Measurements from ENCODE around the gene GPBAR1.
"Not testable (repeated sequence)": the region's sequence is repeated elsewhere in the genome, so short reads cannot be mapped to it uniquely, and the experiment has no call there.

GPBAR1 gene

DNA sequence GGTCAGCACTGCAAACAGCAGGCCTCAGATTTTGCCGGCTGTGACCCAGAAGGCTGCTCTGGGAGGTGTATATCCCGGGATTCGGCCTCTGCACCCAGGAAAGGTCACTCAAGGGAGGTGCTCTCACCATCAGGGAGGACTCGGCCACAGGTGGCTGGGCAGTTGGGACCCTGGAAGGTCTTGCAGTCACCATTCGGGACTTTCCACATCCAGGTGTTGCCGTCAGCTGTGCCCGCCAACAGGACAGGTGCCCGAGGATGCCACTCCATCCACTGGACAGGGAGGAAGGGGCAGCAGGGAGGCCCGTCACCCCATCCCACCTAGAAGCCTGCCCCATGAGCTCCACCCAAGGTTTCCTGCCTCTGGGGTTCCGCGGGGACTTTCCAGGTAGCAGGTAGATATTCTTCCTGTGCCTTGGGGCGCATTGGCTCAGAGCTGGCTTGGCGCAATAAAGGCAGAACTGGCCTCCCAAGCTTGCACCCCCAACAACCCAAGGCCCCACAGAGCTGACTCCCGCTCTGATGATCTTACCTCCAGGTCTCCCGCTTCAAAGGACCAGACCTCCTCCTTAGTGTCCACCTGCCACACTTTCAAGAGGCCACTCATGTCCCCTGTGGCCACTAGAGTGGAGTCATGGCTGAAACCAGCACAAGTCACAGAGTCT lies 5.6 kb downstream of the GPBAR1 start:
- DNase-seq (ENCODE audit: low read depth in 4 of 4, low spot score in 1 of 4), result no peak

- DNase-seq (ENCODE audit: low read depth in 4 of 4, low spot score in 1 of 4), result no peak
Measured at GRCh38 chr2:218267259-218267658, 6.4 kb downstream of the GPBAR1 start.

DNA sequence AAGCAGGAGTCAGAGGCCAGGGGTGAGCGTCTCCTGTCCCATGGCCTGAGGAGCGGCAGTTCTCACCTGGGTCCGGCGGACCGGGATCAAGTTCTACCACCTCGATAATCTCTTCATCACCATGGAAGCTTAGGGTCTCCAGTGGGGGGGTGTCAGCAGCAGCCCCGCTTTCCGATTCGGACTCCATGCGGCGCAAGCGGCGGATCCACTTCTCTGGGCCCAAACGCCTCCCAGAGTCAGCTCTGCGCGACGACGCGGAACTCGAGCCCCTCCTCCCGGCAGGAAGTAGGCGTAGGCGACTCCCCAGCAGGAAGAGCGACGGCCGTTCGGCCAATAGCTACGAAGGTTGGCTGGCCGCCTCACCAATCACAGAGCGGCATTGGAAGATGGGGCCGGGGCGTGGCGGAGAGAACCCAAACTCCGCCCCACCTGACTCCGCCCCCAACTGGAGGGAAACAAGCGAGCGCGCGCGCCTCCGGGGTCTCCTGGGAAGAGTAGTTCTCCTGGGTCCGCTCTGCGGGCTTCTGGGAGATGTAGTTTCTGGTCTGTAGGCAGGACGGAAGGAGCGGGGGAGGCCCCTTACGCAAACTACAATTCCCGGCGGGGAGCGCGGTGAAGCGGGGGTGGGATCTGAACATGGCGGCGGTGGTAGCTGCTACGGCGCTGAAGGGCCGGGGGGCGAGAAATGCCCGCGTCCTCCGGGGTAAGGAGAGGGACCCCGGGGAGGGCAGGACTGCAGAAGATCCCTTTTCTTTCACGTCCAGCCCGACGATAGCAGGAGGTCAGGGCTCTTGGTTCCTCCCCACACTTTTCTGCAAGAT lies 9.3 kb downstream of the GPBAR1 start, which contains the start of the genes AAMP and PNKD:
AAMP (minus strand) TSS at position 238 of the 821 bp plus-strand sequence; CDS start at position 187, 51 bp downstream.
PNKD (plus strand) TSS at position 620 of the 821 bp plus-strand sequence; CDS start at position 637, 17 bp downstream.
- peak; percentile 99 to 100 (median 100) for DNase-seq (ENCODE audit: low read depth in 4 of 4, low spot score in 1 of 4)

GRCh38 chr2:218270721-218271486 lies 10.1 kb downstream of the GPBAR1 start:
- DNase-seq (ENCODE audit: low read depth in 4 of 4, low spot score in 1 of 4), result no peak

- DNase-seq (ENCODE audit: low read depth in 4 of 4, low spot score in 1 of 4), result no peak
Measured at GRCh38 chr2:218271487-218271797, 10.6 kb downstream of the GPBAR1 start.

- DNase-seq (ENCODE audit: low read depth in 4 of 4, low spot score in 1 of 4), result no peak
Measured at GRCh38 chr2:218271865-218272530, 11.2 kb downstream of the GPBAR1 start.

- peak in 3 of 4 experiments; percentile 50 to 61 (median 57) for DNase-seq (ENCODE audit: low read depth in 4 of 4, low spot score in 1 of 4)
Measured at GRCh38 chr2:218272531-218273212, 11.9 kb downstream of the GPBAR1 start.

- DNase-seq (ENCODE audit: low read depth in 4 of 4, low spot score in 1 of 4), result not testable (repeated sequence)
Measured at GRCh38 chr2:218273214-218273907, 12.5 kb downstream of the GPBAR1 start.

DNA sequence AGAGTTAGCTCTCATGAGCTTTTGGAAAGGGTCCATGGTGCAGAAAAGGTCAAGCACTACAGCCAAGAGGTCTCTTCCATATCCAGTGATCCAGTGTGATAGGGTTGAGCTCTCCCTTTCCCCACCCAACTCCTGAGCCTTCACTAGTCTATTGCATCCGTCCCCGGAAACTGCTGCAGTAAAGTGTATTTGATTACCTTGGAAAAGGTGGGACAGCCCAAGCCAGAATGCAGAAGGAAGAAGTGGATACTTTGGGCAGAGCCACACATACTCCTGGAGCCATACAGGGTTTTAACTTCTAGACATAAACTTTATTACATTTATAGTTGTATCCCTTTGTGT lies 13.1 kb downstream of the GPBAR1 start:
- no peak for DNase-seq (ENCODE audit: low read depth in 4 of 4, low spot score in 1 of 4)

GRCh38 chr2:218274586-218274985 lies 13.8 kb downstream of the GPBAR1 start:
- no peak for DNase-seq (ENCODE audit: low read depth in 4 of 4, low spot score in 1 of 4)

DNA sequence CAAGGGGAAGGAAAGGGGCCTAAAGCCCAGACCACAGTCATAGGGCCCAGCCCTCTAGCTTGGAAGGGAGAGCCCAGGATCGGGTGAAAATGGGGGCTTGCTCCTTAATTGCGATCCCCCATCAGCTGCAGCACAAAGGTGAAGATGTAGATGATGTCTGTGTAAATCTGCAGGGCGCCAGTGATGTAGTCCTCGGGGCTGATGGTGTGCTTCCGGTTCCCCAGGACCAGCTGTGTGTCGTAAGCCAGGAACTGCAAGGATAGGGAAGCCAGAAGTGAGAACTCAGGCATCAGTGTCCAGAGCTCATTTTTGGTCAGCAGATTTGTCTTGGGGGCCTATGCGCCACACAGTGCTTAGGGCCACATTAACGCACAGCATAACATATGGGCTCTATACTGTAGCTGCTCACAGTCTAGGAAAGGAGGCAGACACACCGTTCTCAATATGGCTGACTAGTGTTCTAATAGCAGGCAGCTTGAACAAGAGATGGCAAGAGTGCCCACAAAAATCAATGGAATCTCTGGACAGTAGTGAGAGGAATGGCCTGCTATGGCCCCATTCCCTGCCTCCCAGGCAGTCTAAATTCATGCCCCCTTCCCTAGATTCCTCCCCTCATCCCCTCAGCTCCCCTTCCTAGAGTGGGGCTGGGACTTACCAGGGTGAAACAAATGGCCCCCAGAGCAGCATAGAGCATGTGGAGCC lies 14.7 kb downstream of the GPBAR1 start:
- no peak for DNase-seq (ENCODE audit: low read depth in 4 of 4, low spot score in 1 of 4)

- no peak for DNase-seq (ENCODE audit: low read depth in 4 of 4, low spot score in 1 of 4)
Measured at GRCh38 chr2:218276986-218277755, 16.4 kb downstream of the GPBAR1 start.

DNA sequence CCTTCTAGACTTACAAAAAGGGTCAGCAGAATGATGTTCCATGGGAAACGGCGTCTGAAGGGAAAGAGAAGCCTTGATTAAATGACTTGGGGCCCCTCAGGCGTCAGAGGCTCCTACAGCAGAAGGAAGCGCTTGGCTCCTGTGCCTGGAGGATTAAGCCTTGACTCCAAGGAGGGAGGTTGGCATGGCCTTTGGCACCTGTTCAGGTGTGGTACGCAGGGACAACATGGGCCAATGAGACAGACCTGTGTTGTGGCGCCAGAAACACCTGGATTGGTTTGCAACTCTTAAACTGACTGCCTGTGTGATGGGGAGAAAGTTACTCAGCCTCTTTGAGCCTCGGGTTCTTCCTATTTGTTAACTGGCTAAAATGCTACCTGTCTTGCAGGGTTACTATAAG lies 17.1 kb downstream of the GPBAR1 start:
- DNase-seq (ENCODE audit: low read depth in 4 of 4, low spot score in 1 of 4), result no peak

DNA sequence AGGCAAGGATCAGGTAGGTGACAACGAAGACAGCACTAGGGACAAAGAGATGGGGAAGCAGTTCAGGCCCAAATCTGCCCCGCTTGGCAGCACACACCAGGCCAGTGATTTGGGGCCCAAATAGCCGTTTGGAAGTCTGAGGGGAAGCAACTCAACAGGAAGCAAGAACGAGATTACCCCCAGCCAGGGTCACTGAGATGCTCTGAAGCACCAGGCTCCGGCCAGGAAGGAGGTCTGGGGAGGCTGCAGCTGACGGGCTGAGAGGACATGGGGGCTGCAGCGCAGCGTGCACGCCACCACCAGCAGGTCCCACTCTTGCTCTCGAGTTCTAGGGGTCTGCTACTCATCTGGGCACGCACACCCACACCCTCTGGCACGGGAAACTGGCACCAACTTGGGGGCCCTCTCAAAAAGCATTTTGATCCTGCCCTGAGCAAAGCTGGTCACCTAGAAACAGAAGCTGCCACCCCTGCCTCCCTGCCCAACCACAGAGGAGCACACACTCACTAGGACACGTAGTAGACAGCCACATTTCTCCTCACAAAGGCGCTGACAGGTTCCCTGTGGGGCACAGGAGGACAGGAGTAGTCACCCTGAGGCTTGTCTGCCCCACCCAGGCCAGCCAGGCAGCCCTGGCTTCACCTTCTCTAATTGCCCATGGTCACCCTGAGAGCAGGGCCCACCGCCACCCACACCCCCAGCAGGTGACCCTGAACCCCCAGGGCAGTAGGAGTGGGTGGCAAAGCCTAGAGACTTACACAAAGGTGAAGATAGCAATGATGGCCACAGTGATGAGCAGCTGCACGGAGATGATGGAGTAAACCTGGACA lies 17.9 kb downstream of the GPBAR1 start:
- DNase-seq (ENCODE audit: low read depth in 4 of 4, low spot score in 1 of 4), result no peak

DNA sequence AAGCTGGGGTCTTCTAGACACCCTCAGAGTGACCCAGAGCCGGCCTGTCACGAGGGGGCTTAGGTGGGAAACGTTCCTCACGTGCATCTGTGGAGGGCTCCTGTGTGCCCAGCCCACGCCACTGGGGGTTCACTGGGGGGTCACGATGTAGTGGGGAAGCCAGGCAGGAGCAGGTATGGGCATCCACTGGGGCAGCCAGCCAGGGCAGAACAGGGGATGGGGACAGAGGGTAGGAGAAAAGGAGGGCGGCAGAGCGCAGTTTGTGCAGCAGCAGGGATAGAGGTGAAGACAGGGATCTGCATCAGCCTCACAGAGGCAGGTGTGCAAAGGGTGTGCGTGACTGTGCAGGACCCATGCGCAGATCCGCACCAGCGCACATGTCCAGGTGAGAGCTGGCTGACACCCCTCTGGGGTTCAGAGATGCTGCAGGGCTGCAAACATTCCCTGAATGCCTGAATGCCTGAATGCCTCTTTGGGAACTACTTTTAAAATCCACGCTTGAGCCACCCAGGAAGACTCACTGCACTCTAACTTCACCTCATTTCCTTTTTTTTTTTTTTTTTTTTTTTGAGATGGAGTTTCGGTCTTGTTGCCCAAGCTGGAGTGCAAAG lies 19.6 kb downstream of the GPBAR1 start:
- no peak for DNase-seq (ENCODE audit: low read depth in 4 of 4, low spot score in 1 of 4)

DNA sequence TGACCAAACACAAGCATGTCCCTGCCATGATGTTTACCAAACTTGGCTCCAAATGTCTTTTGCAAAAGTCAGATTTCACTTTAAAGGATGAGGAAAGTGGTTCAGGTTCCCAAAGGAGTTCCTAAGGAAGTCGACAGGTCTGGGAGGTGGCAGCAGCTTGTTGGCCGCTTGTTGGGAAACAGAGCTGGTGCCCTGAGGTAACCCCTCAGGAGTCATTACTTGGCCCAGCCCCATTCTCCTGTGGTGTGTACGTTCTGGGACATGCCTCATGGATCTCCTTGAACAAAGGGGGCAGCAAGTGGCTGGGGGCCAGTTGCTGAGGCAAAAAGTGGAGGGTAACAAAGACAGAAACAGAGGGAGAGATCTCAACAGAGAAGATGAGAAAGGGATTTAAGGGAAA lies 20.6 kb downstream of the GPBAR1 start:
- DNase-seq (ENCODE audit: low read depth in 4 of 4, low spot score in 1 of 4), result no peak

DNA sequence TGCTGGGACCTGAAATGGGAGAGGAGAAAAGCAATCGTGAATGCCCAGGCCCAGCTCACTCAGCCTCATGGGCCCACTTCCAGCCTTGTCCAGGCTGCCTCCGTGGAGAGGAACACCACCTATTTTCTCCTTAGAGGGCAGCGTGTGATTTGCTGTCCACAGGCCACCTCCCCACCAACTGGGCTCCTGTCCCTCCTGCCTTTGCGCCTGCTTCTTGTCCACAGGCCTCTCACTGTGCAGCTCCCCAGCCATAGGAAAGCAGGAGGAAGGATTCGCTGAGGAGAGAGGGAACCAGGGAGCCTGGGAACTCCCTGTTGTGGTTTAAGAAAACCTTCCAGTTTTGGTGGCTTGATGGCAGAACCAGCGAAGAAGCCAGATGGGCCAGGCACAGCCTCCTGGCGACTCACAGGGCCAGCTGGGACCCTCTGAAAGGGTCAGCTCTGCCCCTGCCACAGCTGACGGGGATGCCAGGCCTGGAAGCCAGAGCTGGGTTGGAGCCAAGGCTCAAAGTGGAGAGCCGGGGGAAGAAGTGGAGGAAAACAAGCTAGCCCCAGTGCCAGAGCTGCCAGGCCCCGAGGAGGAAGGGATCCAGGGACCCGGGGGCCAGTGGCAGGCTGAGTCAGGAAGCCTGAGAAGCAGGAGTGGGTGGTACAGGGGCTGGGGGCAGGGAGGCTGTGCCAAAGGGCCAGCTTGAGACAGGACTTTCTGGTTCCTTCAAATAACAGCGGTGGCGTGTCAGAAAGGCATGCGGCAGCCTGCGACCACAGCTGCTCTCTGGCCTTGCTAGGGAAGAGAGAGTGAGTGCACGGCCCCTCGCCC lies 21.6 kb downstream of the GPBAR1 start:
- DNase-seq (ENCODE audit: low read depth in 4 of 4, low spot score in 1 of 4), result no peak

All from stimulated activated CD4-positive, alpha-beta T cell treated with anti-CD3 and anti-CD28 coated beads, Interleukin-1b, Interleukin-23, amount 100 ng/mL, for 24 hours (primary cell).